Lung (tissue), 12 donors: Measurements from ENCODE around the gene CCDC82. TPM values are rescaled to one million over a fixed set of nuclear protein-coding genes. Genes with fewer than 3 reads are reported as not detected.

Source experiments
- ATAC-seq: fragments of 200-7000 bp; cut with Tn5 transposase; one replicate; pipeline ENCODE4 v1.9.1; 2020; ENCODE audit warnings: moderate number of reproducible peaks; ENCODE audit not compliant: insufficient read depth, low FRiP score
- DNase-seq, 3 donors: peaks; one replicate each; pipeline ENCODE4 v3.0.0-alpha.2; 2013 to 2017
- H3K27ac ChIP-seq, 2 donors: one replicate each; pipeline ENCODE4 v1.5.1; 2013; ENCODE audit warnings: mild to moderate bottlenecking in 2 of 2, moderate library complexity in 2 of 2, control low read depth in 1 of 2, inconsistent platforms in 1 of 2, low read depth in 1 of 2, low read length in 1 of 2
- H3K27me3 ChIP-seq, 3 donors: one replicate each; pipeline ENCODE4 v1.5.1; 2013; ENCODE audit warnings: low read length in 2 of 3; ENCODE audit not compliant: control insufficient read depth in 3 of 3, insufficient read depth in 3 of 3
- H3K36me3 ChIP-seq, 4 donors: one replicate each; pipeline ENCODE4 v1.5.1; 2013; ENCODE audit warnings: low read length in 4 of 4, mild to moderate bottlenecking in 1 of 4, moderate library complexity in 1 of 4; ENCODE audit not compliant: control insufficient read depth in 4 of 4, insufficient read depth in 4 of 4
- H3K4me1 ChIP-seq, 5 donors: one replicate each; pipeline ENCODE4 v1.5.1; 2013; ENCODE audit warnings: low read length in 5 of 5, mild to moderate bottlenecking in 2 of 5, moderate library complexity in 1 of 5; ENCODE audit not compliant: control insufficient read depth in 5 of 5, insufficient read depth in 5 of 5
- H3K4me3 ChIP-seq: one replicate; pipeline ENCODE4 v1.5.1; 2013; ENCODE audit warnings: mild to moderate bottlenecking, control low read depth, moderate library complexity
- H3K9ac ChIP-seq, 2 donors: one replicate each; pipeline ENCODE4 v1.5.1; 2013; ENCODE audit warnings: low read length in 2 of 2, control low read depth in 1 of 2; ENCODE audit not compliant: insufficient read depth in 1 of 2
- H3K9me3 ChIP-seq, 4 donors: one replicate each; pipeline ENCODE4 v1.5.1; 2013; ENCODE audit warnings: low read length in 3 of 4, mild to moderate bottlenecking in 1 of 4, moderate library complexity in 1 of 4; ENCODE audit not compliant: control insufficient read depth in 4 of 4, insufficient read depth in 3 of 4
- WGBS, 2 donors: extraction: QIAGEN DNeasy Blood & Tissue Kit; methylation state at CpG; one replicate each; pipeline ENCODE4 v1.1.7; 2013; 5-methylcytosine and 5-hydroxymethylcytosine counted together
- polyA plus RNA-seq, 2 donors: library from polyadenylated mRNA; stranded (reverse); fragments of 200-250 nt; gene quantifications; one replicate each; pipeline ENCODE4 v1.2.1, GENCODE V29; 2013
- total RNA-seq, 2 donors: library from RNA; depleted of rRNA in 1 of 2; stranded (reverse); fragments of >200 nt in 1 of 2; gene quantifications; one replicate each; pipeline ENCODE4 v1.2.1, GENCODE V29; 2014 to 2021
- TF ChIP-seq, protein P1 (sequence below): IDR thresholded peaks from 2 replicates; pipeline ENCODE4 v1.5.1; 2012; ENCODE audit warnings: mild to moderate bottlenecking; ENCODE audit errors: control extremely low read depth, extremely low read depth
- donor health status: control.
- donor health status: control.
- donor health status: Bipolar disorder and iron deficiency.
- donor health status: healthy.
- donor health status: DM: yes; HTN: yes; CAD: no.

The CCDC82 gene
- total and polyA plus RNA-seq, 4 donors: 16.4 to 46.9 (median 29.2) TPM

DNA sequence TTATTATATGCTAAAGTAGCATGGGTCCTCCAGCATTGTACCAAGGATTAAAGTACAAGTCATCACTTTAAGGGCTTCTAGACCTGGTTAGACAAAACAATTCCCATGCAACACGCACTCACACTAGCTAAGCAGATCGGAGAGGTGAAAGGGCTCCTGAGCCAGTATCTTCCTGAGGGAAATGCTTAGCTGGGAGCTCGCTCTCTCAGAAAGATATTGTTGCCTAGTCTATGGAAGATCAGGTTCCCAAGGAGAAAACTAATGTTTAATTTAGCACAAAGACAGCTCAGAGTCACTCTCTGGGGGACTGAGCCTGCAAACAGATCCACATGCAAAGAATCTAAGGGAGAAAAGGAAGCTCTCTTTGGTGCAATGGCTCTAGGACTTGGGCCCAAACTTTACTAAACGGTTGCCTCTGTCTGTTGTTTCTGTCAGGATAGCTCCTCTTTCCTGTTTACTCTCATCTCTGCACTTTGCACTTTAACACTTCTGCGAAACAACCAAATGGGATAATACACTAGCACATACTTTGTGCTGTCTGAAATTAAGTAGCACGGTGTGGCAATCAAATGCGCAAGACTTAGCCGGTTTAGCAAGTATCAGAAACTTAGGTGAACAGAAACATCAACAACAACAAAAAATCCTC lies 57.5 kb downstream of the CCDC82 start:
- Histone ChIP-seq H3K4me1 (peaks cover 10 to 62% (median 49%) of the 10 kb centered on the region in 5 donors), H3K36me3 (peaks cover 0 to 7% (median 1%) of the 10 kb centered on the region in 4 donors), H3K27ac (peak overlapping the region in 1 of 2 donors; percentile 45), H3K9me3 (no peaks in the 10 kb centered on the region), H3K9ac (peak overlapping the region in 1 of 2 donors; percentile 40), H3K27me3 (no peaks in the 10 kb centered on the region), H3K4me3 (no peak overlapping the region)
- 45 to 50% methylated on average over 8 of the region's 8 CpGs for WGBS, 2 donors
- TF ChIP-seq, protein P1, sequence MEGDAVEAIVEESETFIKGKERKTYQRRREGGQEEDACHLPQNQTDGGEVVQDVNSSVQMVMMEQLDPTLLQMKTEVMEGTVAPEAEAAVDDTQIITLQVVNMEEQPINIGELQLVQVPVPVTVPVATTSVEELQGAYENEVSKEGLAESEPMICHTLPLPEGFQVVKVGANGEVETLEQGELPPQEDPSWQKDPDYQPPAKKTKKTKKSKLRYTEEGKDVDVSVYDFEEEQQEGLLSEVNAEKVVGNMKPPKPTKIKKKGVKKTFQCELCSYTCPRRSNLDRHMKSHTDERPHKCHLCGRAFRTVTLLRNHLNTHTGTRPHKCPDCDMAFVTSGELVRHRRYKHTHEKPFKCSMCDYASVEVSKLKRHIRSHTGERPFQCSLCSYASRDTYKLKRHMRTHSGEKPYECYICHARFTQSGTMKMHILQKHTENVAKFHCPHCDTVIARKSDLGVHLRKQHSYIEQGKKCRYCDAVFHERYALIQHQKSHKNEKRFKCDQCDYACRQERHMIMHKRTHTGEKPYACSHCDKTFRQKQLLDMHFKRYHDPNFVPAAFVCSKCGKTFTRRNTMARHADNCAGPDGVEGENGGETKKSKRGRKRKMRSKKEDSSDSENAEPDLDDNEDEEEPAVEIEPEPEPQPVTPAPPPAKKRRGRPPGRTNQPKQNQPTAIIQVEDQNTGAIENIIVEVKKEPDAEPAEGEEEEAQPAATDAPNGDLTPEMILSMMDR: no peak
- no peak for ATAC-seq
- peak in 2 of 3 donors; percentile 77 to 87 for DNase-seq

DNA sequence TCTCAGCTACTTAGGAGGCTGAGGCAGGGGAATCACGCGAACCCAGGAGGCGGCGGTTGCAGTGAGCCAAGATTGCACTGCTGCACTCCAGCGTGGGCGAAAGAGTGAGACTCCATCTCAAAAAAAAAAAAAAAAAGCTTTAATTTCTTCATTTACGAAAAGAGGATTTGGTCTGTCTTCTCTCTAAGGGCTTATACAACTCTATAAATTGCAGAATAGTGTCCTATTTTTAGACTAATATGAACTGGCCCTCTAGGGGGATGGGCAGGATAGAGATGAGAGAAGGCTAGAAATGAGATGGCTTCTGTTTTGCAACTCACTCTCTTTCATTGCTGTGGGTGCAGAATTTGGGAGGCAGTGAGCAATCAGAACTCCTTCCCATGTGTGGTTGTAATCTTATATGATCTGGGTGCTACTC lies 58.0 kb downstream of the CCDC82 start:
- H3K9me3 ChIP-seq: no peaks in the 10 kb centered on the region
- no peak overlapping the region for H3K4me3 ChIP-seq
- H3K36me3 ChIP-seq: peaks cover 0 to 7% (median 1%) of the 10 kb centered on the region in 4 donors
- ATAC-seq: no peak
- WGBS, 2 donors: 64 to 80% methylated on average over 7 of the region's 7 CpGs
- peak overlapping the region in 1 of 2 donors; percentile 40 for H3K9ac ChIP-seq
- peaks cover 10 to 56% (median 43%) of the 10 kb centered on the region in 5 donors for H3K4me1 ChIP-seq
- DNase-seq: peak in 1 of 3 donors; percentile 55
- H3K27ac ChIP-seq: peak overlapping the region in 1 of 2 donors; percentile 45
- H3K27me3 ChIP-seq: no peaks in the 10 kb centered on the region
- TF ChIP-seq, protein P1: no peak

DNA sequence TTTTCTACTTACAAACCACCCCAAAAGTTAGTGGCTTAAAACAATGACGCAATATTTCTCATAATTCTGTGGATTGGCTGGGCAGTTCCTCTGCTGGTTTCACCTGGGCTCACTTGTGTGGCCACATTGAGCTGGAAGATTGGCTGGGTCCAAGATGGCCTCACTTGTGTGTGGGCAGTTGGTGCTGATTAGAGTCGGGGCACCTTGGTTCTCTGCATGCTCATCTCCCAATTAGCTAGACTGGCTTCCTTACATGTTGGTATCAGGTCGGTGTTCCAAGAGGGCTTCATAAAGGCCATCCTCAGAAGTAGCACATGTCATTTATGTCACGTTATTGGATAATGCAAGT lies 59.2 kb downstream of the CCDC82 start:
- Histone ChIP-seq H3K4me1 (peaks cover 7 to 49% (median 36%) of the 10 kb centered on the region in 5 donors), H3K9me3 (no peaks in the 10 kb centered on the region), H3K36me3 (peaks cover 0 to 7% (median 1%) of the 10 kb centered on the region in 4 donors), H3K9ac (no peak overlapping the region), H3K4me3 (no peak overlapping the region), H3K27ac (peak overlapping the region in 1 of 2 donors; percentile 13), H3K27me3 (no peaks in the 10 kb centered on the region)
- TF ChIP-seq, protein P1: no peak
- 96 to 97% methylated on average over 4 of the region's 4 CpGs for WGBS, 2 donors
- ATAC-seq: no peak
- DNase-seq: peak in 1 of 3 donors; percentile 0
